GM12878 (cell line): ENCODE results near the gene NKD2. TPM values are rescaled to one million over a fixed set of nuclear protein-coding genes. Genes with fewer than 3 reads are reported as not detected.
A peak's percentile ranks its signal among the peaks of the same experiment; 100 is the strongest.

Source experiments
- ATAC-seq: fragments of 200-7000 bp; cut with Tn5 transposase; 3 replicates; pipeline ENCODE4 v1.9.1; 2020; ENCODE audit warnings: mild to moderate bottlenecking, moderate library complexity
- BruUV-seq: library from RNA; stranded (reverse); fragments of 400-500 nt; replicated peaks from 2 replicates; lab custom pipeline; 2021; lab: Mats Ljungman, UMichigan
- CTCF ChIA-PET: fragments of 300-600 bp; sonication (Branson Sonifier 250); formaldehyde crosslinking; extraction: SDS; loops from one replicate; lab custom pipeline; 2021; ENCODE audit warnings: inconsistent platforms; lab: Yijun Ruan, JAX
- POLR2A ChIA-PET: fragments of 350-600 bp; formaldehyde crosslinking; extraction: SDS; loops from one replicate; lab custom pipeline; 2021; ENCODE audit warnings: inconsistent platforms; lab: Charles Lee
- RAD21 ChIA-PET: fragments of 300-600 bp; sonication (Branson Sonifier 250); formaldehyde crosslinking; loops from one replicate; lab custom pipeline; 2023; ENCODE audit warnings: antibody characterized with exemption; ENCODE audit not compliant: unreplicated experiment; lab: Charles Lee
- SMC1A ChIA-PET: fragments of 300-600 bp; sonication (Branson Sonifier 250); formaldehyde crosslinking; loops from one replicate; lab custom pipeline; 2023; ENCODE audit not compliant: unreplicated experiment, uncharacterized antibody; lab: Charles Lee
- DNase-seq: peaks from one replicate; pipeline ENCODE4 v3.0.0-alpha.2; 2011; ENCODE audit warnings: low read depth, low spot score
- FAIRE-seq: peaks from 3 replicates; lab custom pipeline; 2011; peaks lifted over from hg19 to GRCh38; lab: Jason Lieb, UNC
- H2AFZ ChIP-seq: 2 replicates; pipeline ENCODE4 v1.6.0; 2011; ENCODE audit warnings: low read depth, low read length, control low read depth; ENCODE audit not compliant: control insufficient read depth
- H3K27ac ChIP-seq: 2 replicates; pipeline ENCODE4 v1.5.1; 2011; ENCODE audit warnings: control low read depth; ENCODE audit not compliant: control insufficient read depth, insufficient read depth
- H3K27me3 ChIP-seq, 2 experiments: replicated peaks in 1 of 2; 2 replicates each; pipeline versions ENCODE4 v1.6.0 to v1.6.1; 2011; ENCODE audit warnings: low read length in 1 of 2; ENCODE audit not compliant: control insufficient read depth in 2 of 2, insufficient read depth in 2 of 2
- H3K36me3 ChIP-seq, 2 experiments: 2 replicates each; pipeline ENCODE4 v1.5.1; 2011; ENCODE audit warnings: low read length in 1 of 2; ENCODE audit not compliant: control insufficient read depth in 2 of 2, insufficient read depth in 2 of 2
- H3K4me1 ChIP-seq: 2 replicates; pipeline ENCODE4 v1.6.1; 2011; ENCODE audit warnings: mild to moderate bottlenecking, low read length, moderate library complexity, mixed read lengths; ENCODE audit not compliant: control insufficient read depth, insufficient read depth
- H3K4me2 ChIP-seq: 2 replicates; pipeline ENCODE4 v1.6.0; 2011; ENCODE audit warnings: control low read depth; ENCODE audit not compliant: control insufficient read depth, insufficient read depth
- H3K4me3 ChIP-seq: fragments of 200-600 bp; sonication (generic); 2 replicates; pipeline ENCODE4 v1.5.1; 2016
- H3K79me2 ChIP-seq: 2 replicates; pipeline ENCODE4 v1.6.0; 2011; ENCODE audit warnings: low read length; ENCODE audit not compliant: control insufficient read depth, insufficient read depth
- H3K9ac ChIP-seq: 2 replicates; pipeline ENCODE4 v1.8.0; 2011; ENCODE audit warnings: low read length, control low read depth, mixed read lengths; ENCODE audit not compliant: control insufficient read depth, insufficient read depth
- H3K9me3 ChIP-seq: replicated peaks from 3 replicates; pipeline ENCODE4 v1.5.1; 2011; ENCODE audit warnings: mild to moderate bottlenecking, low read length; ENCODE audit not compliant: control insufficient read depth, insufficient read depth
- H4K20me1 ChIP-seq: 2 replicates; pipeline ENCODE4 v1.6.0; 2011; ENCODE audit not compliant: control insufficient read depth, insufficient read depth
- ASH2L ChIP-seq: fragments of 300-600, 200-600 bp; sonication (generic); IDR thresholded peaks from 2 replicates; pipeline ENCODE4 v1.6.1; 2017; ENCODE audit warnings: low read depth, mild to moderate bottlenecking, borderline replicate concordance
- BACH1 ChIP-seq: fragments of 450-650 bp; IDR thresholded peaks from 2 replicates; pipeline ENCODE4 v1.6.1; 2017; ENCODE audit warnings: mild to moderate bottlenecking, borderline replicate concordance
- CTCF ChIP-seq, 3 experiments: IDR thresholded peaks in 2 of 3; conservative IDR thresholded peaks in 1 of 3; 2 replicates each; pipeline ENCODE4 v1.5.1; 2011; ENCODE audit warnings: low read depth in 3 of 3, low read length in 3 of 3, mild to moderate bottlenecking in 3 of 3, control low read depth in 2 of 3, moderate library complexity in 2 of 3, inconsistent platforms in 1 of 3, mixed read lengths in 1 of 3; ENCODE audit not compliant: control insufficient read depth in 2 of 3, insufficient read depth in 1 of 3; ENCODE audit errors: extremely low read depth in 1 of 3
- ELK1 ChIP-seq: IDR thresholded peaks from 2 replicates; pipeline ENCODE4 v1.6.1; 2012; ENCODE audit warnings: low read depth, low read length, improper control_type of control experiment
- IKZF1 ChIP-seq: fragments of 450-650 bp; conservative IDR thresholded peaks from 2 replicates; pipeline ENCODE4 v1.6.1; 2017; ENCODE audit warnings: antibody characterized with exemption, mild to moderate bottlenecking
- KAT2A ChIP-seq: conservative IDR thresholded peaks from 2 replicates; pipeline ENCODE4 v1.6.1; 2011; ENCODE audit warnings: low read depth, low read length; ENCODE audit not compliant: control insufficient read depth
- KLF5 ChIP-seq: fragments of 450-650 bp; IDR thresholded peaks from 2 replicates; pipeline ENCODE4 v1.6.1; 2014; ENCODE audit warnings: mild to moderate bottlenecking; ENCODE audit not compliant: partially characterized antibody
- MYB ChIP-seq: fragments of 150-350 bp; IDR thresholded peaks from 2 replicates; pipeline ENCODE4 v1.6.1; 2014; ENCODE audit warnings: mild to moderate bottlenecking, low read depth, low read length, borderline replicate concordance
- NR2F1 ChIP-seq: fragments of 450-650 bp; conservative IDR thresholded peaks from 2 replicates; pipeline ENCODE4 v1.6.1; 2017; ENCODE audit warnings: mild to moderate bottlenecking
- RAD21 ChIP-seq: IDR thresholded peaks from 2 replicates; pipeline ENCODE4 v1.6.1; 2011; ENCODE audit warnings: mild to moderate bottlenecking, low read depth, low read length, moderate library complexity; ENCODE audit not compliant: insufficient read depth
- SIX5 ChIP-seq: IDR thresholded peaks from 2 replicates; pipeline ENCODE4 v1.6.1; 2011; ENCODE audit warnings: mild to moderate bottlenecking, low read depth, low read length, moderate library complexity; ENCODE audit not compliant: severe bottlenecking
- SMC3 ChIP-seq: IDR thresholded peaks from 2 replicates; pipeline ENCODE4 v1.6.1; 2011; ENCODE audit warnings: low read length, improper control_type of control experiment, borderline replicate concordance
- SREBF1 ChIP-seq: IDR thresholded peaks from 2 replicates; pipeline ENCODE4 v1.6.1; 2012; ENCODE audit warnings: mild to moderate bottlenecking, low read length
- SUPT20H ChIP-seq: IDR thresholded peaks from 2 replicates; pipeline ENCODE4 v1.6.1; 2011; ENCODE audit warnings: low read depth, mild to moderate bottlenecking, low read length, moderate library complexity, borderline replicate concordance; ENCODE audit not compliant: control insufficient read depth
- TBL1XR1 ChIP-seq: IDR thresholded peaks from 2 replicates; pipeline ENCODE4 v1.6.1; 2012; ENCODE audit warnings: low read depth, low read length, improper control_type of control experiment
- ZNF274 ChIP-seq: IDR thresholded peaks from one replicate; pipeline ENCODE4 v1.8.0; 2011; ENCODE audit not compliant: insufficient read length, insufficient read depth
- ZNF592 ChIP-seq: fragments of 450-650 bp; IDR thresholded peaks from 2 replicates; pipeline ENCODE4 v1.6.1; 2017; ENCODE audit warnings: mild to moderate bottlenecking, moderate library complexity
- ZZZ3 ChIP-seq: IDR thresholded peaks from 2 replicates; pipeline ENCODE4 v1.6.1; 2011; ENCODE audit warnings: low read depth; ENCODE audit not compliant: control insufficient read depth, insufficient read length
- WGBS: methylation state at CpG from one replicate; pipeline ENCODE4 v1.1.6; 2016; ENCODE audit warnings: low lambda C conversion rate; ENCODE audit not compliant: insufficient replicate concordance, insufficient coverage; ENCODE audit errors: missing lambda C conversion rate; 5-methylcytosine and 5-hydroxymethylcytosine counted together
- in situ Hi-C: fragments of 300-500 bp; cut with MboI; formaldehyde crosslinking; loops from 9 replicates; pipeline ENCODE4 v1.14.3; 2018; ENCODE audit warnings: mixed read lengths
- intact Hi-C: fragments of 100-400 bp; cut with micrococcal nuclease; formaldehyde crosslinking; loops from one replicate; pipeline ENCODE4 v1.14.2; 2022; ENCODE audit not compliant: unreplicated experiment
- polyA plus RNA-seq, 11 experiments: library from polyadenylated mRNA; depleted of rRNA in 4 of 11; unstranded in 6 of 11; stranded (reverse) in 5 of 11; fragments of >200 nt; fragmentation: Nextera tagmentation in 4 of 11; fragmentation: Illumina TruSeq in 1 of 11; extraction: Ambion mirVana in 4 of 11; extraction: Trizol in 1 of 11; gene quantifications; 1 replicate in 1 of 11; 2 replicates in 10 of 11; pipeline versions ENCODE4 v1.2.1 to v1.2.3, GENCODE V29; 2011 to 2016; ENCODE audit warnings: inconsistent platforms in 2 of 11, missing spikeins in 2 of 11, low read depth in 1 of 11
- total RNA-seq, 4 experiments: library from RNA; depleted of rRNA in 3 of 4; stranded (reverse); fragments of >200 nt in 3 of 4; fragmentation: Illumina TruSeq in 1 of 4; extraction: Trizol in 1 of 4; gene quantifications; 2 replicates each; pipeline versions ENCODE4 v1.2.1 to v1.2.3, GENCODE V29; 2013 to 2021

The NKD2 gene
- total and polyA plus RNA-seq, 10 of the 15 experiments (the other 5 are each of a cell fraction or from before 2014, with no cell fraction given) = 0.20 to 0.83 (median 0.26) TPM; not detected in 7

- Histone ChIP-seq H3K4me1 (no peaks in the 10 kb centered on the region), H3K27ac (no peak overlapping the region), H3K9ac (no peak overlapping the region), H3K4me2 (no peak overlapping the region), H2AFZ (no peak overlapping the region), H3K79me2 (no peaks in the 10 kb centered on the region), H3K9me3 (no peaks in the 10 kb centered on the region), H3K4me3 (no peak overlapping the region), H3K27me3 (peaks cover 2 to 3% of the 10 kb centered on the region in 2 experiments; a peak in 3 of 4 replicates), H4K20me1 (no peaks in the 10 kb centered on the region), H3K36me3 (no peaks in the 10 kb centered on the region)
- ChIA-PET SMC1A (no interaction called here), POLR2A (no interaction called here), RAD21 (interaction anchor here (1.5 kb wide), 1 partner anchor 87 kb away, joined by 6 read pairs; no protein-coding TSS in a partner anchor), CTCF (interaction anchor here (0.6 to 2.1 kb wide), 4 partner anchors 52 to 163 kb away, joined by 3 to 15 read pairs (median 4); no protein-coding TSS in a partner anchor)
- FAIRE-seq (no peak), ATAC-seq (peak; percentile 70), DNase-seq (no peak)
- intact Hi-C loops (loop anchor here (10.0 kb wide), 1 partner anchor 134 kb away; no protein-coding TSS in a partner anchor), in situ Hi-C loops (loop anchor here (5.0 kb wide), 1 partner anchor 91 kb away; no protein-coding TSS in a partner anchor)
- BruUV-seq = no TSS peak
- WGBS = 20% methylated on average over 11 of the region's 11 CpGs
- TF ChIP-seq ZZZ3 = no peak
- TF ChIP-seq MYB = no peak
- no peak for TF ChIP-seq ASH2L
- TF ChIP-seq KLF5 = no peak
- no peak for TF ChIP-seq TBL1XR1
- no peak for TF ChIP-seq ZNF592
- no peak for TF ChIP-seq SIX5
- TF ChIP-seq CTCF (IDR thresholded peaks at IDR 0.05 in 2 of 3, conservative IDR thresholded peaks at IDR 0.05 in 1 of 3; ENCODE audit: control insufficient read depth in 2 of 3, extremely low read depth in 1 of 3, insufficient read depth in 1 of 3, low read depth in 3 of 3, low read length in 3 of 3) = peak; percentile 49 to 55 (median 53)
- no peak for TF ChIP-seq SREBF1
- no peak for TF ChIP-seq IKZF1
- TF ChIP-seq ZNF274 = no peak
- no peak for TF ChIP-seq KAT2A
- no peak for TF ChIP-seq SUPT20H
- TF ChIP-seq RAD21 = peak; percentile 29
- peak; percentile 44; the same call in 1 of the 2 replicates for TF ChIP-seq SMC3
- no peak for TF ChIP-seq BACH1
- TF ChIP-seq ELK1 = no peak
- no peak for TF ChIP-seq NR2F1
These were observed 2.6 kb downstream of the NKD2 start for GRCh38 chr5:1011226-1011631.
